HG03139 (cell line): ENCODE data around the gene ULK3.

Source experiments
- ATAC-seq: cut with Tn5 transposase; IDR thresholded peaks from one replicate; pipeline ENCODE4 v1.9.1; 2021; ENCODE audit not compliant: unreplicated experiment

ULK3 gene

GRCh38 chr15:74787251-74788041 is 55.5 kb downstream of the ULK3 start:
- ATAC-seq = peak; percentile 37

- ATAC-seq = no peak
Observed at GRCh38 chr15:74786551-74787165, 56.3 kb downstream of the ULK3 start.
